Activated CD4-positive, alpha-beta T cell treated with anti-CD3 and anti-CD28 coated beads, Interleukin-2, amount 10 ng/mL, durations not matched to agents 7 days and 5 days (primary cell): ENCODE results near the gene GKAP1. TPM values are rescaled to one million over a fixed set of nuclear protein-coding genes. Genes with fewer than 3 reads are reported as not detected.
"Not testable (repeated sequence)": the region's sequence is repeated elsewhere in the genome, so short reads cannot be mapped to it uniquely, and the experiment has no call there.

Experiments
- CTCF ChIA-PET: fragments of 350-600 bp; sonication (Branson Sonifier 250); formaldehyde crosslinking; loops from one replicate; lab custom pipeline; 2021; ENCODE audit warnings: antibody characterized with exemption; lab: Charles Lee
- POLR2A ChIA-PET: fragments of 350-600 bp; sonication (Branson Sonifier 250); formaldehyde crosslinking; loops from one replicate; lab custom pipeline; 2021; ENCODE audit warnings: antibody characterized with exemption; lab: Charles Lee
- DNase-seq: peaks from one replicate; pipeline ENCODE4 v3.0.0-alpha.2; 2020
- H3K27ac Mint-ChIP-seq: one replicate; pipeline ENCODE4 v1.8.0; 2021; ENCODE audit warnings: mild to moderate bottlenecking, moderate library complexity, mixed read lengths
- H3K27me3 Mint-ChIP-seq: one replicate; pipeline ENCODE4 v1.8.0; 2021; ENCODE audit warnings: mixed read lengths
- H3K36me3 Mint-ChIP-seq: one replicate; pipeline ENCODE4 v1.8.0; 2021; ENCODE audit warnings: low read depth, mixed read lengths
- H3K4me1 Mint-ChIP-seq: one replicate; pipeline ENCODE4 v1.8.0; 2021; ENCODE audit warnings: mixed read lengths
- H3K4me3 Mint-ChIP-seq: one replicate; pipeline ENCODE4 v1.8.0; 2021; ENCODE audit warnings: mild to moderate bottlenecking, moderate library complexity, mixed read lengths
- H3K9me3 Mint-ChIP-seq: one replicate; pipeline ENCODE4 v1.8.0; 2021; ENCODE audit warnings: mixed read lengths
- total RNA-seq, 2 experiments: library from RNA; stranded (reverse); gene quantifications; one replicate each; pipeline ENCODE4 v1.2.3, GENCODE V29; 2021

Gene GKAP1
- total RNA-seq, result 1 to 10 TPM; 5.5 to 5.9 TPM

DNA sequence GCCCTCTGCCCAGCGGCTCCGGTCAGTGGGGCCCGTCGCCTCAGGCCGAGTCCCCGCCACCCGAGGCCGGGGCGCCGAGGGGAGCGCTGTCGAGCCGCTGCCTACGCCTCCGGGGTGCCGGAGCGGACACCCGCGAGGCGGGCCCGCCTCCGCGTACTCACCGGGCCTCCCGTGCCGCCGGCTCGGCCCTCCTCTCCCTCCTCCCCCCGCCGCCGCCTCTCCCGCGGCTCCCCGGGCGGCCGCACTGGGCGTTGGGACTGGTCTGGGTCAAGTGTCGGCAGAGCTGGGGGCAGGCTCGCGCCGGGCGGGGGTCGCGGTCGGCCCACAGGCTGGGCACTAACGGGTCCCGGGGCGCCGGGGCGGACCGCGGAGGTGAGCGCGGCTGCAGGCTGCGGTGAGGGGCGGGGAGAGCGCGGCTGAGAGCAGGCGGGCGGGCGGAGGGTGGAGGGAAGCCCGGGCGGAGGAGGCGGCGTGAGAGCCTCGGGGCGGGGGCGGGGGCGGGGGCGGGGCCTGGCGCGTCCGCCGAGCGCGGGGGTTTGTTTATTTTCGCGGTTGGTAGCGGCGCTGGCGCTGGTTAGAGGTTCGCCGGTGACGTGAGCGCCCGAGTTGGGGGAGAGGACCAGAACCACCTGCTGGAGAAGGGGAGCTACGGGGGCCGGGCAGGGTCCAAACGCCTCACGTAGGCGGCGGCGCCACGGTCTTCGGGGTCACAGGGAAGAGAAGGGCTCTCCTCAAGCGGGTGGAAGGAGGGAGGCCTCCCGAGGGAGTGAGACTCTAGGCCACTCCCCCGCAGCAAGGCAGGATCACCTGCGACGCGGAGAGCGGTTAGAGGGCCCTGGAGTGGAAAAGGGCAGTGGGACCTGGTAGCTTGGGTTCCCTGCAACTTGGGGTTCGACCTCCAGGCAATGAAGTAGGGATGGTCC, at the start of gene GKAP1:
Gene GKAP1 (minus strand): TSS at position 414 of the 923 bp plus-strand sequence. CDS start 11,252 bp downstream, outside the sequence.
- Mint-ChIP-seq H3K4me3 (peak within 1 kb of the TSS; percentile 78), H3K27ac (peak within 1 kb of the TSS; percentile 82), H3K4me1 (peaks cover 14% of the 10 kb centered on the region)
- H3K36me3 Mint-ChIP-seq, POLR2A ChIA-PET, H3K27me3 Mint-ChIP-seq, H3K9me3 Mint-ChIP-seq, CTCF ChIA-PET: not testable (repeated sequence)
- DNase-seq, result peak; percentile 77

GRCh38 chr9:83849895-83850294, 32.3 kb upstream of the GKAP1 start:
- CTCF ChIA-PET, H3K4me3 Mint-ChIP-seq, DNase-seq, H3K27ac Mint-ChIP-seq, POLR2A ChIA-PET, H3K4me1 Mint-ChIP-seq, H3K27me3 Mint-ChIP-seq, H3K9me3 Mint-ChIP-seq, H3K36me3 Mint-ChIP-seq: not testable (repeated sequence)

- H3K27ac Mint-ChIP-seq, CTCF ChIA-PET, DNase-seq, H3K9me3 Mint-ChIP-seq, H3K27me3 Mint-ChIP-seq, H3K36me3 Mint-ChIP-seq, POLR2A ChIA-PET, H3K4me1 Mint-ChIP-seq, H3K4me3 Mint-ChIP-seq: not testable (repeated sequence)
These were observed 19.6 kb upstream of the GKAP1 start for GRCh38 chr9:83837070-83837643.

- not testable (repeated sequence) for H3K4me1 Mint-ChIP-seq
These were observed 13.0 kb upstream of the GKAP1 start for GRCh38 chr9:83830426-83831071.

DNA sequence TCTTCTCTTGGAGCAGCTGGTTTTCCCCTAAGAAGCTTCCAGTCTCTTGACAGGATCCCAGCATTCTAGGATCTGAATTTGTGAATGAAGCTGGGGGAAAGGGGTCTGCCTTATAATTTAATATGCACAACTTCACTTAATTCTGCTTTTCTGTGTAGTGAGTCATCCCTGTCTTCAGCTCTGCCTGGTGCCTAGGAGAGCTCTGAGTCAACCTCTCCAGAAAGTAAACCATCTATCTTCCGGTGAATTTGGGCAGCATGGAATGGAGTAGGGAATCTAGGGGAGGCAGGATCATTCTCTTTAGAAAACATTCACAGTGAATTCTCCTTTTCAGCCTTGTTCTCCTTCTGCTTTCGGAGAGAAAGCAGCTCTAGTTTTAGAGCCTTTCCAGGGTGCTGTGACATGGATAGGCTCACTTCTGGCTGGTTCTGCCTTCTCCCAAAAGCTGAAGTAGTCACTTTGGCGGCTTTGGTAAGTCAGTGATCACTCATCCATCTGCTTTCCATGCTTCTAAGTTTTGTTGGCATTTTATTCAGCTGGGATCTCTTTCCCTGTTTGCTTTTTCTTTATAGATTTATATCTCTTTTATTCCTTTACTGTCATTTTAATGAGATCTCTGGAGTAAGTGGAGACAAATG, 7.5 kb upstream of the GKAP1 start:
- H3K4me3 Mint-ChIP-seq, H3K4me1 Mint-ChIP-seq, POLR2A ChIA-PET, DNase-seq, H3K9me3 Mint-ChIP-seq, H3K36me3 Mint-ChIP-seq, H3K27ac Mint-ChIP-seq, CTCF ChIA-PET: not testable (repeated sequence)
- peaks cover 12% of the 10 kb centered on the region for H3K27me3 Mint-ChIP-seq

More at GRCh38 chr9:83830426-83831071, 13.0 kb upstream of the GKAP1 start:
- H3K27ac Mint-ChIP-seq, CTCF ChIA-PET, H3K9me3 Mint-ChIP-seq, H3K4me3 Mint-ChIP-seq, H3K36me3 Mint-ChIP-seq, DNase-seq, POLR2A ChIA-PET: not testable (repeated sequence)
- peaks cover 12% of the 10 kb centered on the region for H3K27me3 Mint-ChIP-seq

DNA sequence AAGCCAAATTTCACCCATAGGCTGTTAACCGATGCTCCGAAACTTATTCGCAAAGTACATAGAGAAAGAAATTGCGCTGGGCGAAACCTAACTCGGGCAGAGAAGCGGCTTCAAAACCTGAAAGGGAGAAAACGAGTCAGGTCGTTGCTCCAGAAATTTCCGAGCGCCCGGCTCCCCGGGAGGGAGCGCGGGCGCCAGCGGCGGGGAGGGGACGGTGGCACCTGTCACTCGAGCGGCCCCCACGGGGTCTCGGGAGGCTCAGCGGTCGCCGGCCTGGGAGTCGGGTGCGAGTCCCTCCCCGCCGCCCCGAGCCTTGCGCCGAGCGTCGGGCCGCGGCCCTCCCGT, 586 bp downstream of the GKAP1 start:
- H3K9me3 Mint-ChIP-seq, H3K27me3 Mint-ChIP-seq, H3K36me3 Mint-ChIP-seq, CTCF ChIA-PET, POLR2A ChIA-PET: not testable (repeated sequence)
- peak overlapping the region; percentile 82 for H3K27ac Mint-ChIP-seq
- peak; percentile 38 for DNase-seq
- peaks cover 14% of the 10 kb centered on the region for H3K4me1 Mint-ChIP-seq
- H3K4me3 Mint-ChIP-seq, result peak overlapping the region; percentile 76

GRCh38 chr9:83815120-83815519, 2.4 kb downstream of the GKAP1 start:
- H3K4me3 Mint-ChIP-seq, POLR2A ChIA-PET, H3K27ac Mint-ChIP-seq, DNase-seq, H3K9me3 Mint-ChIP-seq, CTCF ChIA-PET, H3K27me3 Mint-ChIP-seq, H3K36me3 Mint-ChIP-seq: not testable (repeated sequence)
- peaks cover 14% of the 10 kb centered on the region for H3K4me1 Mint-ChIP-seq

DNA sequence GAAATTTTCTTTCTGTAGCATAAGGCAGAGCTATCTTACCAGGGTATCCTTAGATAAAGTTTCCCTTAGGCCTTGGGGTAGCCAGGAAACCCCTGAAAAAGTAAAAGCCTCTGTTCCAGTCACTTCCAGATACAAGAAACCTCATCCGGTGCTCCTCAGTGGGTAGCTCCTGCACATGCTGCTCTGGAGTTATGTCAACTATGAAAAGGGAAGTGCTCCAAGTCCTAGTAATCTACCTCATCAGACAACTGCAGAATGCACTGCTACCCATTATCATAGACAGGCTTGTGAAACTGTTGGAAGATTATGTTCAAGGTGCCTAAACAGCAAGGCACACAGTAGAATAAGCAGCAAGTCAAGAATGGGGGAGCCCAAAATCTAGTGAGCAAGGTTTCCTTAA, 8.4 kb downstream of the GKAP1 start:
- H3K27ac Mint-ChIP-seq, POLR2A ChIA-PET, CTCF ChIA-PET, H3K4me3 Mint-ChIP-seq, DNase-seq, H3K4me1 Mint-ChIP-seq, H3K27me3 Mint-ChIP-seq, H3K9me3 Mint-ChIP-seq, H3K36me3 Mint-ChIP-seq: not testable (repeated sequence)

DNA sequence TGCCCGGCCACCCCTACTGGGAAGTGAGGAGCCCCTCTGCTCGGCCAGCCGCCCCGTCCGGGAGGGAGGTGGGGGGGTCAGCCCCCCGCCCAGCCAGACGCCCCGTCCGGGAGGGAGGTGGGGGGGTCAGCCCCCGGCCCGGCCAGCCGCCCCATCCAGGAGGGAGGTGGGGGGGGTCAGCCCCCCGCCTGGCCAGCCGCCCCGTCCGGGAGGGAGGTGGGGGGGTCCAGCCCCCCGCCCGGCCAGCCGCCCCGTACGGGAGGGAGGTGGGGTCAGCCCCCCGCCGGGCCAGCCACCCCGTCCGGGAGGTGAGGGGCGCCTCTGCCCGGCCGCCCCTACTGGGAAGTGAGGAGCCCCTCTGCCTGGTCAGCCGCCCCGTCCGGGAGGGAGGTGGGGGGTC, 13.1 kb downstream of the GKAP1 start:
- H3K4me3 Mint-ChIP-seq, DNase-seq, H3K36me3 Mint-ChIP-seq, H3K27ac Mint-ChIP-seq, H3K4me1 Mint-ChIP-seq, H3K9me3 Mint-ChIP-seq, POLR2A ChIA-PET, CTCF ChIA-PET, H3K27me3 Mint-ChIP-seq: not testable (repeated sequence)

- H3K27me3 Mint-ChIP-seq, CTCF ChIA-PET, DNase-seq, H3K27ac Mint-ChIP-seq, POLR2A ChIA-PET, H3K9me3 Mint-ChIP-seq, H3K36me3 Mint-ChIP-seq, H3K4me3 Mint-ChIP-seq, H3K4me1 Mint-ChIP-seq: not testable (repeated sequence)
These were observed 13.6 kb downstream of the GKAP1 start for GRCh38 chr9:83803941-83804340.

DNA sequence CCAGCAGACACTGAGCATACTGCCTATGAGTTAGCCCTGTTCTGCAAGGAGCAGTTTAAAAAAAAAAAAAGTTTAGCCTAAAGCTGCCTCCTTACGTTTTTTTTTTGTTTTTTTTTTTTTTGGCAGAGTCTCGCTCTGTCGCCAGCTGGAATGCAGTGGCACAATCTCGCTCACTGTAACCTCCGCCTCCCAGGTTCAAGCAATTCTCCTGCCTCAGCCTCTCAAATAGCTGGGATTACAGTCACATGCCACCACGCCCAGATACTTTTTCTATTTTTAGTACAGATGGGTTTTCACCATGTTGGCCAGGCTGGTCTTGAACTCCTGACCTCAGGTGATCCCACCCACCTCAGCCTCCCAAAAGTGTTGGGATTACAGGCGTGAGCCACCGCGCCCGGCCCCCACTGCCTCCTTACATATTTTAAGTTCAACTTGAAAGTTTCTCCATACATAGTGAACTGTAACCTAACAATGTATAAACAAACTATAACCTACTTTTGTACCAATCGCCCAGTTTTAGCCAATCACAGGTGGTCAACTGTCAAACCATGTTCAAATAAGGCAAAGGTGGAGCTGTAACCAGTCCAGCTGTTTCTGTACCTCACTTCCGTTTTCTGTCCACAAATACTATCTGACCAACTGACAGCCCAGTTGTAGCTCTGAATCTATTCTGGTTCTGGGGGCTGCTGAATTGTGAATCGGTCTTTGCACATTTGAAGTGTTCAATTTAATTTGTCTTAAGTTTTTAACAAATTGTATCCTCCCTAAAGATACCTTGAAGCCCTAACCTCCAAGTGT, 17.1 kb downstream of the GKAP1 start:
- Mint-ChIP-seq H3K36me3 (peaks cover 3% of the 10 kb centered on the region), H3K4me3 (no peak overlapping the region), H3K27ac (no peak overlapping the region), H3K4me1 (no peaks in the 10 kb centered on the region), H3K9me3 (no peaks in the 10 kb centered on the region), H3K27me3 (no peaks in the 10 kb centered on the region)
- ChIA-PET CTCF (no interaction called here), POLR2A (no interaction called here)
- no peak for DNase-seq

- H3K9me3 Mint-ChIP-seq, result no peaks in the 10 kb centered on the region
- CTCF ChIA-PET, result no interaction called here
- H3K4me1 Mint-ChIP-seq, result peaks cover 7% of the 10 kb centered on the region
These were observed 23.5 kb downstream of the GKAP1 start for GRCh38 chr9:83794051-83794450.

More at GRCh38 chr9:83794051-83794450, 23.5 kb downstream of the GKAP1 start:
- POLR2A ChIA-PET, result no interaction called here
- Mint-ChIP-seq H3K27me3 (no peaks in the 10 kb centered on the region), H3K27ac (no peak overlapping the region), H3K36me3 (peaks cover 3% of the 10 kb centered on the region), H3K4me3 (no peak overlapping the region)
- DNase-seq, result no peak
